Stimulated activated CD4-positive, alpha-beta T cell treated with anti-CD3 and anti-CD28 coated beads, Interleukin-1b, Interleukin-23, amount 100 ng/mL, for 4 hours (primary cell): ENCODE data around the gene ZNF324B.
"Not testable (repeated sequence)": the region's sequence is repeated elsewhere in the genome, so short reads cannot be mapped to it uniquely, and the experiment has no call there.

Source experiments
- DNase-seq, 2 donors: peaks; one replicate each; pipeline ENCODE4 v3.0.0-alpha.2; 2020; ENCODE audit warnings: low read depth in 2 of 2

Gene ZNF324B

GRCh38 chr19:58479736-58480480, 28.5 kb downstream of the ZNF324B start:
- DNase-seq: no peak

DNA sequence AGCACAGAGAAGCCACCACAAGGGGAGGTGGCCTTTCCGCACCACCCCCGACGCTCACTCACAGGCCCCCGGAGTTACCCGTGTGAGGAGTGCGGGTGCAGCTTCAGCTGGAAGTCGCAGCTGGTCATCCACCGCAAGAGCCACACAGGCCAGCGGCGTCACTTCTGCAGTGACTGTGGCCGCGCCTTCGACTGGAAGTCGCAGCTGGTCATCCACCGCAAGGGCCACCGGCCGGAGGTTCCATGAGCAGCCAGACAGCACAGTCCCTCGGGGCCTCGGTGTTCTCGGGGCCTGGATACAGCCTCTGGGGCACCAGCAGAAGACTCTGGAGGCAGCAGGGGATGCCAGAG, 29.0 kb downstream of the ZNF324B start:
- no peak for DNase-seq

DNA sequence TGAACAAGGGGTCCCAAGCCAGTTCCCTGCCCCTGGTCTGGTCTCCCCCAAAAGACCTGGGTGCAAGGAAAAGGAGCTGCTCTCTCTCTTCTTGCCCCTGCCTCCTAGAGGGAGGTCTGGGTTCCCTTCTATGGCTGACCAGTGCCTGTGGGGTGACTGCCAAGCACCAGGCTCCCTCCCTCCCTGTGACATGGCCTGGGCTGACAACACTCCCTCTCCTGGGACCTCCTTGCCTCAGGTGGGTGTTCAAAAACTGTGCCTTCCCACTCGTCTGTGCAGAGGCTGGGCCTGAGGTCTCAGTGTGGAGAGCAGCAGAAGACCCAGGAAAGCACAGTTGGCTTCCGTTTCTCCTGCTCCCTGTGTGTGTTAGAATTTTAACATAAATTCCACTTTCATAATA, 29.4 kb downstream of the ZNF324B start:
- DNase-seq: no peak

GRCh38 chr19:58482372-58482771, 30.9 kb downstream of the ZNF324B start:
- DNase-seq: no peak

GRCh38 chr19:58483776-58484175, 32.4 kb downstream of the ZNF324B start:
- DNase-seq: no peak

DNA sequence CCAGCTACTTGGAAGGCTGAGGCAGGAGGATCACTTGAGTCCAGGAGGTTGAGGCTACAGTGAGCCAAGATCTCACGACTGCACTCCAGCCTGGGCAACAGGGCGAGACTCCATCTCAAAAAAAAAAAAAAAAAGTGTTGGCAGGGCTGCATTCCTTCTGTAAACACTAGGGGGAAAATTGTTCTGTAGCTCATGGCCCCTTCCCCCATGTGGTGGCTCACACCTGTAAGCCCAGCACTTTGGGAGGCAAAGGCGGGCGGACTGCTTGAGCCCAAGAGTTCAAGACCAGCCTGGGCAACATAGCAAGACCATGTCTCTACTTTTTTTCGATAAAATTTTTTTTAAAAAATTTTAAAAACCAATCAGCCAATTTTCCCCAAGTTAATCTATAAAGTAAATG, 32.9 kb downstream of the ZNF324B start:
- DNase-seq: not testable (repeated sequence)

- DNase-seq: no peak
Observed at GRCh38 chr19:58491393-58491792, 40.0 kb downstream of the ZNF324B start.

GRCh38 chr19:58492265-58492664, 40.8 kb downstream of the ZNF324B start:
- no peak for DNase-seq

GRCh38 chr19:58497634-58498170, 46.3 kb downstream of the ZNF324B start:
- DNase-seq: no peak

DNA sequence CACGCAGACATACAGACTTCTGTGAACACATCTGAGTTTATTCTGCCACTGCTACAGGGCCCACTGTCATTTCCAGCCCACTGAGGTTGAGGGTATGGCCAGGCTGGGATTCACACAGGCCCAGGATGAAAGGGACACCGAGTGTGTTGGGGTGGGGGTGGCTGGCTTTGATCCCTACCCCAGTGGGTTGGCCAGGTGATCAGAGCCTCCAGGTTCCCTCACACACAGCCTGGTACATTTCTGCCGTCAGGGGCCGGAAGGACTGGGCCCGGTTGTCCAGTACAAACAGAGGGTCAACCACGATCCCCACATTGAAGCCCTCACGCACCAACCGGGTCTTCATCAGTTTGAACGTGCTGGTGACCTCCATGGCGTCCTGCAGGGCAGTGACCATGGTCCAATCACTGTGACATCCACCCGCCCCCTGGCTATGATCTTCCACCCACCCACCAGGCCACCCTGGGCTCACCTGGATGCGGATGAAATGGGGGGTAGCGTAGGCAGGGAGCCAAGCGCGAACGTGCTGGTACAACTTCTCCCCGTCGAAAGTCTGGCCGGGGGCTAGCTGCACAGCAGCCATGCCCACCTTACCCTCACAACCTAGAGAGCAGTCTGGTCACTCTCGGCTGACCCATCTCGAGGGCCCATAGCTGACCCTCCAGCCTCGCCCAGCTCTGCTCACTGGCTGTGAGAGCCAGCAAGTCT, 47.0 kb downstream of the ZNF324B start:
- DNase-seq: no peak

DNA sequence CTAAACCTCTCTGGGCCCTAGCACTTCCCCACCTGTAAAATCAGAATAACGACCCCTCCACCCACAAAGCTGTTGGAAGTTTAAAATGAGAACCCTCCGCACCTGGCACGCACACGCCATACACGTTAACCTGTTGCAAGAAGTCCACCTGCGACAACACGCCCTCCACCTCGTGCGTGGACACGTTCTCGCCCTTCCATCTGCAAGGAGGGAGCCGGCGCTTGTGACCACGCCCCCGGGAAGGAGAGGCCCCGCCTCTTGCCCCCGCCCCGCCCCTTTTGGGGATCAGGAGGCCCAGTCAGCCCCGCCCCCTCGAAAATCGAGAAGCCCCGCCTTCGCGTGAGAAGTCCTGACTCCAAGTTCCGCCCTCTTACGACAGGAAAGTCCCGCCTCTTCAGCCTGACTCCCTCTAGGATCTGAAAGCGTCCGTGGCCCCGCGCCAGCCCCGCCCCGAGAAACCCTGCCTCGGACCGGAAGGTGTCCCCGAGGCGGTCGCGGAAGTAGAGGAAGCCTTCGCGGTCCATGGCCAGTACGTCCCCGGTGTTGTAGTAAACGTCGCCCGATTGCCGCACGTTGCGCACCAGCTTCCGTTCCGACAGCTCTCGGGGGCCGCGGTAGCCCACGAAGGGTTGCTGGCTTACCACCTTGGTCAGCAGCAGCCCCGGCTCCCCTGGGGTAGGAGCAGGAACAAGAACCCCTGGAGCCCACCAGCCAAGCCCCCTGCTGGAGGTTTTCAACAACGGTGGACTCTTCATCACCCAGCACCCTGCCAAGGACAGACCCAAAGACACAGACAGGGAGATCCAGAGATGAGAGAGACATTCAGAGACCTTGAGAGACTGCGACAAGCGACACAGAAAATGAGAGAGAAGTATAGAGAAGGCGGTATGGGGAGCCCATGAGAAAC, 47.9 kb downstream of the ZNF324B start:
- peak; percentile 93 to 97 for DNase-seq

DNA sequence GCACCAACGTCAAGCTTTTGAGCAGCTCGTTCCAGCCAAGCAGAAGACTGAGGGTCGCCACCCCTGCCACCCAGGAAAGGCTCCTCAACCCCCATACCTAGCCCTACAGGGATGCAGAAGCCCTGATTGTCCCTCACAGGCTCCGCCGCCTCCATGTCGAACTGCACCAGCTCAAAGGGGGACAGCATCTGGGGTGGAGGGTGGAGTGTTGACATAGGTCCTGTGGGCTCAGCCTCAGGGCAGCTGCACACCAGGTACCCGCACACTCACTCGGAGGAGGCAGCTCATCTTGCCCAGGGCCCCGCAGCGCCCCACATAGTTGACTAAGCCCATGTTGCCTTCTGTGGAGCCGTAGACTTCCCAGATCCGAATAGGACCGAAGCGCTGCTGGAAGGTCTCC, 48.8 kb downstream of the ZNF324B start:
- DNase-seq: no peak
